ENCODE data around the gene DUT.
A peak's percentile ranks its signal among the peaks of the same experiment; 100 is the strongest.

Gene DUT

GRCh38 chr15:48330105-48330785 is 984 bp upstream of the DUT start:
- no peak for DNase-seq (ENCODE audit: low read depth)

- DNase-seq (ENCODE audit: low read depth), result peak; percentile 58
Measured at GRCh38 chr15:48331796-48332641, 790 bp downstream of the DUT start.

- DNase-seq (ENCODE audit: low read depth), result no peak
Measured at GRCh38 chr15:48332642-48333034, 1.4 kb downstream of the DUT start.

GRCh38 chr15:48333540-48333939 is 2.3 kb downstream of the DUT start:
- DNase-seq (ENCODE audit: low read depth), result no peak

- DNase-seq (ENCODE audit: low read depth), result no peak
Measured at GRCh38 chr15:48334260-48334659, 3.0 kb downstream of the DUT start.

GRCh38 chr15:48336940-48337339 is 5.7 kb downstream of the DUT start:
- DNase-seq (ENCODE audit: low read depth), result no peak

- DNase-seq (ENCODE audit: low read depth), result no peak
Measured at GRCh38 chr15:48337607-48338006, 6.4 kb downstream of the DUT start.

GRCh38 chr15:48340111-48340510 is 8.9 kb downstream of the DUT start:
- no peak for DNase-seq (ENCODE audit: low read depth)

- DNase-seq (ENCODE audit: low read depth), result no peak
Measured at GRCh38 chr15:48343865-48344264, 12.6 kb downstream of the DUT start.

- DNase-seq (ENCODE audit: low read depth), result no peak
Measured at GRCh38 chr15:48345516-48345915, 14.3 kb downstream of the DUT start.

GRCh38 chr15:48352474-48353072 is 21.3 kb downstream of the DUT start:
- peak; percentile 36 for DNase-seq (ENCODE audit: low read depth)

GRCh38 chr15:48354694-48355303 is 23.6 kb downstream of the DUT start:
- no peak for DNase-seq (ENCODE audit: low read depth)

- DNase-seq (ENCODE audit: low read depth), result no peak
Measured at GRCh38 chr15:48355377-48355776, 24.1 kb downstream of the DUT start.

- no peak for DNase-seq (ENCODE audit: low read depth)
Measured at GRCh38 chr15:48358229-48359152, 27.3 kb downstream of the DUT start.

- DNase-seq (ENCODE audit: low read depth), result no peak
Measured at GRCh38 chr15:48360841-48361240, 29.6 kb downstream of the DUT start.

GRCh38 chr15:48361685-48362084 is 30.5 kb downstream of the DUT start:
- no peak for DNase-seq (ENCODE audit: low read depth)

GRCh38 chr15:48363474-48363873 is 32.2 kb downstream of the DUT start:
- no peak for DNase-seq (ENCODE audit: low read depth)

GRCh38 chr15:48365575-48365974 is 34.3 kb downstream of the DUT start:
- DNase-seq (ENCODE audit: low read depth), result no peak

GRCh38 chr15:48366584-48367312 is 35.5 kb downstream of the DUT start:
- no peak for DNase-seq (ENCODE audit: low read depth)

GRCh38 chr15:48367483-48367882 is 36.3 kb downstream of the DUT start:
- DNase-seq (ENCODE audit: low read depth), result no peak

GRCh38 chr15:48370460-48370859 is 39.2 kb downstream of the DUT start:
- no peak for DNase-seq (ENCODE audit: low read depth)

All from CMK (cell line).